Activated T-cell treated with anti-CD3 and anti-CD28 coated beads, Interleukin-2, amount 50 U/mL, for 72 hours (primary cell): ENCODE measurements around the gene TEDC2. TPM values are rescaled to one million over a fixed set of nuclear protein-coding genes. Genes with fewer than 3 reads are reported as not detected.

Source experiments
- ATAC-seq, 2 donors: fragments of 150-1000 bp; cut with Tn5 transposase; replicated peaks in 1 of 2; 2 replicates each; pipeline ENCODE4 v1.10.0; 2021; ENCODE audit warnings: moderate library complexity in 2 of 2, mild to moderate bottlenecking in 1 of 2
- DNase-seq, 2 donors: peaks; one replicate each; pipeline ENCODE4 v3.0.0; 2021 to 2022; ENCODE audit warnings: mixed read lengths in 1 of 2
- H3K27ac Mint-ChIP-seq: one replicate; pipeline ENCODE4 v1.8.0; 2022; ENCODE audit warnings: mild to moderate bottlenecking, moderate library complexity, mixed read lengths
- H3K27me3 Mint-ChIP-seq: one replicate; pipeline ENCODE4 v1.8.0; 2022; ENCODE audit warnings: low read depth, mixed read lengths
- H3K36me3 Mint-ChIP-seq, 2 donors: one replicate each; pipeline ENCODE4 v1.8.0; 2022; ENCODE audit warnings: mixed read lengths in 2 of 2, mild to moderate bottlenecking in 1 of 2; ENCODE audit not compliant: insufficient read depth in 2 of 2
- H3K4me1 Mint-ChIP-seq: one replicate; pipeline ENCODE4 v1.8.0; 2022; ENCODE audit warnings: low read depth, mixed read lengths
- H3K4me3 Mint-ChIP-seq, 2 donors: one replicate each; pipeline ENCODE4 v1.8.0; 2022; ENCODE audit warnings: mild to moderate bottlenecking in 2 of 2, mixed read lengths in 2 of 2, moderate library complexity in 2 of 2
- H3K9me3 Mint-ChIP-seq, 2 donors: one replicate each; pipeline ENCODE4 v1.8.0; 2022; ENCODE audit warnings: mixed read lengths in 2 of 2
- total RNA-seq, 2 donors: library from RNA; stranded (reverse); gene quantifications; one replicate each; pipeline ENCODE4 v1.2.3, GENCODE V29; 2022

TEDC2 gene
- total RNA-seq, 2 donors from 2014 or later, result 23.0 to 32.7 TPM

GRCh38 chr16:2490190-2491105, 30.5 kb downstream of the TEDC2 start:
- H3K36me3 Mint-ChIP-seq, result no peaks in the 10 kb centered on the region
- peaks cover 21% of the 10 kb centered on the region for H3K4me1 Mint-ChIP-seq
- ATAC-seq, result no peak
- no peaks in the 10 kb centered on the region for H3K27me3 Mint-ChIP-seq
- no peak overlapping the region for H3K4me3 Mint-ChIP-seq
- no peak for DNase-seq
- no peak overlapping the region for H3K27ac Mint-ChIP-seq
- no peaks in the 10 kb centered on the region for H3K9me3 Mint-ChIP-seq

DNA sequence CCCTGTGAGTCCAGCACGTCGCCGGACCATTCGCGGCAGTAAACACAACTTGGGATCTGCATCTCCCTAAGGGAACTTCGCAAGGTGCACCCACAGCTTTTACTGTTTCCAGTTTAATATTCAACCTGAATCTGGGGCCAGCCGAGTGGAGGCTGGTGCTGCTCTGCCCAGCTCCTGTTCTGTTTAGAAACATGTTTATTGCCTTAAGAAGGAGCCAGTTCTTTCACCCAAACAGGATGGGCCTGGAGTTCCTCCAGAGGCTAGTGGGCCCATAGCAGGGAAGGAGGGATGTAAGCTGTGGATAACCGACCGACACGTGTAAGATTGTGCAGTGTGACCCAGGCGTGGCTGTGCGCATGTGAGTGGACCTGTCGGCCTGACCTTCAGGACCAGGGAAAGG, 32.4 kb downstream of the TEDC2 start:
- H3K27ac Mint-ChIP-seq, result no peak overlapping the region
- H3K9me3 Mint-ChIP-seq, result no peaks in the 10 kb centered on the region
- H3K36me3 Mint-ChIP-seq, result no peaks in the 10 kb centered on the region
- no peak for ATAC-seq
- H3K27me3 Mint-ChIP-seq, result no peaks in the 10 kb centered on the region
- DNase-seq, result no peak
- peaks cover 10% of the 10 kb centered on the region for H3K4me1 Mint-ChIP-seq
- H3K4me3 Mint-ChIP-seq, result no peak overlapping the region

- DNase-seq (no peak), ATAC-seq (no peak)
- Mint-ChIP-seq H3K27ac (no peak overlapping the region), H3K4me3 (no peak overlapping the region), H3K4me1 (no peaks in the 10 kb centered on the region), H3K9me3 (no peaks in the 10 kb centered on the region), H3K27me3 (no peaks in the 10 kb centered on the region), H3K36me3 (no peaks in the 10 kb centered on the region)
Observed at GRCh38 chr16:2493605-2494004, 33.7 kb downstream of the TEDC2 start.

DNA sequence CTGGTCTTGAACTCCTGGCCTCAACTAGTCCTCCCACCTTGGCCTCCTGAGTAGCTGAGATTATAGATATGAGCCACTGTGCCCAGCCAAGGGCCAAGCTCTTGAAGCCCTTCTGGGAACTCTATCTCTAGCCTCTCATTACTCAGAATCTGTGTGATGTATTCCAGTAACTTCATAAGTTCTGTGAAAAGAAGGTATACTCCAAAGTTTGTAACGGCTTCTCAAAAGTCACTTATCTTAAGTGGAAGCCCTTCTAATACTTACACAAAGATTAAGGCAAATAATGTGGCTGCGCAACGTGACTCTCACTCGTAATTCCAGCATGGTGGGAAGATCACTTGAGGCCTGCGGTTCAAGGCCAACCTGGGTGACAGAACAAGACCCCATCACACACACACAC, 34.7 kb downstream of the TEDC2 start:
- no peak for DNase-seq
- no peaks in the 10 kb centered on the region for H3K36me3 Mint-ChIP-seq
- H3K4me3 Mint-ChIP-seq, result no peak overlapping the region
- H3K9me3 Mint-ChIP-seq, result no peaks in the 10 kb centered on the region
- no peak overlapping the region for H3K27ac Mint-ChIP-seq
- no peaks in the 10 kb centered on the region for H3K4me1 Mint-ChIP-seq
- ATAC-seq, result no peak
- H3K27me3 Mint-ChIP-seq, result no peaks in the 10 kb centered on the region

DNA sequence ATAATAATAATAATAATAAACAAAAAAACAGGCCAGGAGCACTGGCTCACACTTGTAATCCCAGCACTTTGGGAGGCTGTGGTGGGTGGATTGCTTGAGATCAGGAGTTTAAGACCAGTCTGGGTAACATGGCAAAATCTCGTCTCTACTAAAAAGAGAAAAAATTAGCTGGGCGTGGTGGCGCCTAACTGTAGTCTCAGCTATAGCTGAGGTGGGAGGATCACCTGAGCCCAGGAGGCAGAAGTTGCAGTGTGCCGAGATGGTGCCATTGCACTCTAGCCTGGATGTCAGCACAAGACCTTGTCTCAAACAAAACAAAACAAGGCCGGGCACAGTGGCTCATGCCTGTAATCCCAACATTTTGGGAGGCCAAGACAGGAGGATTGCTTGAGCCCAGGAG, 35.1 kb downstream of the TEDC2 start:
- no peak for ATAC-seq
- no peaks in the 10 kb centered on the region for H3K9me3 Mint-ChIP-seq
- H3K27ac Mint-ChIP-seq, result no peak overlapping the region
- H3K27me3 Mint-ChIP-seq, result no peaks in the 10 kb centered on the region
- H3K36me3 Mint-ChIP-seq, result no peaks in the 10 kb centered on the region
- no peak overlapping the region for H3K4me3 Mint-ChIP-seq
- DNase-seq, result no peak
- no peaks in the 10 kb centered on the region for H3K4me1 Mint-ChIP-seq

- no peak overlapping the region for H3K27ac Mint-ChIP-seq
Observed at GRCh38 chr16:2496223-2497115, 36.6 kb downstream of the TEDC2 start.

DNA sequence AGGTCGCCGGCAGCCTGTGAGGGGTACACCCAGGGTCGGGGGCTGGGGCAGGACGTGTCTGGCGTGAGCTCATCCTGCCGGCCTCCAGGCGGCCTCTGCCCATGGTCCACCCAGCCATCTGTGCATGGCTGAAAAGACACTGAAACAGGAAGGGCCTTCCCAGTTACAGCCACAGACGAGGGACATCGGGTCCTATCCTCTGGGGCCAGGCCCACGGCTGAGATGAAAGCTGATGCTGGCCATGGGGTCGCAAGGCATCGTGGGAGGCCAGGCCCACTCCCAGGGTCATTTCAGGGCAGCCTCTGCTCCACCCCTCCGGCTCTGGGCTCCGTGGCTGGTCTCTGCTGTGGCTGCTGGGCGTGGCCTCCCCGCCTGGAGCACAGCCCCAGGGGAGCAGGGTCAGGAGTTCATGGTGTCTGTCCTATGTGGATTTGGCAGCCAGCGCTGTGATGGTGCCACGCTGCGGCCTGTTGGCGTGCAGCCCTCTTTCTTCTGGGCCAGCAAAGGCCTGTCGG, 37.3 kb downstream of the TEDC2 start:
- Mint-ChIP-seq H3K36me3 (no peaks in the 10 kb centered on the region), H3K27ac (no peak overlapping the region), H3K9me3 (no peaks in the 10 kb centered on the region), H3K27me3 (no peaks in the 10 kb centered on the region), H3K4me3 (no peak overlapping the region), H3K4me1 (no peaks in the 10 kb centered on the region)
- ATAC-seq (no peak), DNase-seq (no peak)

More at GRCh38 chr16:2496223-2497115, 36.6 kb downstream of the TEDC2 start:
- Mint-ChIP-seq H3K36me3 (no peaks in the 10 kb centered on the region), H3K4me1 (no peaks in the 10 kb centered on the region), H3K4me3 (no peak overlapping the region), H3K9me3 (no peaks in the 10 kb centered on the region), H3K27me3 (no peaks in the 10 kb centered on the region)
- ATAC-seq, result no peak
- no peak for DNase-seq

GRCh38 chr16:2497695-2498484, 38.0 kb downstream of the TEDC2 start:
- Mint-ChIP-seq H3K4me3 (no peak overlapping the region), H3K9me3 (no peaks in the 10 kb centered on the region), H3K36me3 (no peaks in the 10 kb centered on the region), H3K27ac (no peak overlapping the region), H3K27me3 (no peaks in the 10 kb centered on the region), H3K4me1 (no peaks in the 10 kb centered on the region)
- no peak for DNase-seq
- ATAC-seq, result no peak

- Mint-ChIP-seq H3K36me3 (no peaks in the 10 kb centered on the region), H3K4me1 (no peaks in the 10 kb centered on the region), H3K9me3 (no peaks in the 10 kb centered on the region), H3K27ac (no peak overlapping the region), H3K4me3 (no peak overlapping the region), H3K27me3 (no peaks in the 10 kb centered on the region)
- DNase-seq, result no peak
- ATAC-seq, result no peak
Observed at GRCh38 chr16:2498531-2499253, 38.8 kb downstream of the TEDC2 start.

DNA sequence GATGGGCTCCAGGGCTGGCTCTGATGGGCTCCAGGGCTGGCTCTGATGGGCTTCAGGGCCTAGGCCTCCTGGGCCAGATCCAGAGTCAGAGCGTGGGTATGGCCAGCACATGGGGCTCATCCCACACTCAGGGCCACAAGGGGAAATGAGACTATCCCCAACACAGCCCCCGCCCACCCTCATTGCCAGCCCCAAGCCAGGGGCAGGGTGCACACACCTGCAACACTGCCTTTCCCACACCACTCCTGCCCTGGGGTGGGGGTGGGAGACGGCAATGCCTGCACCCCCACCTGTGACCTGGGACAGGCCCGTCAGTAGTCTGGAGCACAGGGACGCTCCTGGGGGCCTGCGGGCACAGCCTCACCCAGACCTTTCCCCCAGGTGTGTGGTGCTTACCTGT, 39.5 kb downstream of the TEDC2 start:
- no peaks in the 10 kb centered on the region for H3K4me1 Mint-ChIP-seq
- no peaks in the 10 kb centered on the region for H3K9me3 Mint-ChIP-seq
- H3K4me3 Mint-ChIP-seq, result no peak overlapping the region
- DNase-seq, result no peak
- no peaks in the 10 kb centered on the region for H3K27me3 Mint-ChIP-seq
- H3K27ac Mint-ChIP-seq, result no peak overlapping the region
- ATAC-seq, result no peak
- no peaks in the 10 kb centered on the region for H3K36me3 Mint-ChIP-seq

DNA sequence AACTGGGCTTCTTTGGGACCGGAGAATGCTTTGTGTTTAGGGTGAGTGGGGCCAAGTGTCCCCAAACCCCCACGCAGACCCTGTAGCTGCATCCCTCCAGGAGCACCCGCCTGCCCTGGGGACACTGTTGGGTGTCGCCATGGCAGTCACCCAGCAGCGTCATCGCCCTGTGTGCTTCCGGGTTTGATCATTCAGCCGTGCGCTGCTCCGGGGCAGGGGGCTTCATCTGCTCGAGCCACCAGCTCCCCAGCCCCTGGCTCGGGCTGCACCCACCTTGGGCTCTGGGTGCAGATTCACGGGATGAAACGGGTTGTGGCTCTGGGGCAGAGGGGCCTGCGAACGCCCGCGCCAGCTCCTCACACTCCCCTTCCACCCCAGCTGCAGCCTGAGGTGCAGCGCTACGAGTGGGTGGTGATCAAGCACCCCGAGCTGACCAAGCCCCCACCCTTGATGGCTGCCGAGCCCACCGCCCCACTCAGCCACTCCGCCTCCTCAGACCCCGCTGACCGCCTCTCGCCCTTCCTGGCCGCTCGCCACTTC, 40.1 kb downstream of the TEDC2 start:
- ATAC-seq (no peak), DNase-seq (no peak)
- Mint-ChIP-seq H3K4me3 (no peak overlapping the region), H3K27me3 (no peaks in the 10 kb centered on the region), H3K36me3 (no peaks in the 10 kb centered on the region), H3K27ac (no peak overlapping the region), H3K4me1 (no peaks in the 10 kb centered on the region), H3K9me3 (no peaks in the 10 kb centered on the region)

DNA sequence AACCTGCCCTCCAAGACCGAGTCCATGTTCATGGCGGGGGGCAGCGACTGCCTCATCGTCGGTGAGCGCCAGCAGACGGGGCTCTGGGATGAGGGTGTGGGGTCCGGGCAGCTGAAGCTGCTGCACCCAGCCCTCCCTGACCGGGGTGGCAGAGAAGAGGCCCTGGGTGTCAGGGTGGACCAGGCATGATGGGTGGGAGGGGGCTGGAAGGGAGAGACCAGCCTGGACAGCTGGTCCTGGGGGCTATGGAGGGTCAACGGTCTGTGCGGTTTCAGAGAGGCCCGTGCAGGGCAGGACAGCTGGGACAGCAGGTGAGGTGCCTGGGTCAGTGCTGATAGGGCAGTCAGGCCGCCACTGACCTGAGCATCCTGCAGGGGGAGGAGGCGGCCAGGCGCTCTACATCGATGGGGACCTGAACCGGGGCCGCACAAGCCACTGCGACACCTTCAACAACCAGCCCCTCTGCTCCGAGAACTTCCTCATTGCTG, 40.6 kb downstream of the TEDC2 start:
- Mint-ChIP-seq H3K36me3 (no peaks in the 10 kb centered on the region), H3K9me3 (no peaks in the 10 kb centered on the region), H3K27me3 (no peaks in the 10 kb centered on the region), H3K27ac (no peak overlapping the region), H3K4me3 (no peak overlapping the region), H3K4me1 (no peaks in the 10 kb centered on the region)
- ATAC-seq (no peak), DNase-seq (no peak)
